Hypothalamus (tissue), 51 donors: ENCODE data around the gene PEX6.

Source experiments
- DNase-seq, 51 donors: peaks; one replicate each; lab custom pipeline; 2025; lab: John Stamatoyannopoulos, UW

PEX6 gene

GRCh38 chr6:42938987-42939809 lies 39.8 kb downstream of the PEX6 start:
- no peak for DNase-seq

DNA sequence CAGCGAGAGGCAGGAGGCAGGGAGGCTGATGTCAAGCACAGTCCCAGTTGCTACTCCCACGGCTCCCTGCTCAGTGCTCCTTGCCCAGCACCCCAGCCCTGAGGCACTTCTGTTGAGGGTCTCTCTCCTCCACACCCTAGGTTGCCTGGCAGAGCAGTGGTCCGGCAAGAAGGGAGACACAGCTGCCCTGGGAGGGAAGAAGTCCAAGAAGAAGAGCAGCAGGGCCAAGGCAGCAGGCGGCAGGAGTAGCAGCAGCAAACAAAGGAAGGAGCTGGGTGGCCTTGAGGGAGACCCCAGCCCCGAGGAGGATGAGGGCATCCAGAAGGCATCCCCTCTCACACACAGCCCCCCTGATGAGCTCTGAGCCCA lies 40.6 kb downstream of the PEX6 start:
- no peak for DNase-seq

DNA sequence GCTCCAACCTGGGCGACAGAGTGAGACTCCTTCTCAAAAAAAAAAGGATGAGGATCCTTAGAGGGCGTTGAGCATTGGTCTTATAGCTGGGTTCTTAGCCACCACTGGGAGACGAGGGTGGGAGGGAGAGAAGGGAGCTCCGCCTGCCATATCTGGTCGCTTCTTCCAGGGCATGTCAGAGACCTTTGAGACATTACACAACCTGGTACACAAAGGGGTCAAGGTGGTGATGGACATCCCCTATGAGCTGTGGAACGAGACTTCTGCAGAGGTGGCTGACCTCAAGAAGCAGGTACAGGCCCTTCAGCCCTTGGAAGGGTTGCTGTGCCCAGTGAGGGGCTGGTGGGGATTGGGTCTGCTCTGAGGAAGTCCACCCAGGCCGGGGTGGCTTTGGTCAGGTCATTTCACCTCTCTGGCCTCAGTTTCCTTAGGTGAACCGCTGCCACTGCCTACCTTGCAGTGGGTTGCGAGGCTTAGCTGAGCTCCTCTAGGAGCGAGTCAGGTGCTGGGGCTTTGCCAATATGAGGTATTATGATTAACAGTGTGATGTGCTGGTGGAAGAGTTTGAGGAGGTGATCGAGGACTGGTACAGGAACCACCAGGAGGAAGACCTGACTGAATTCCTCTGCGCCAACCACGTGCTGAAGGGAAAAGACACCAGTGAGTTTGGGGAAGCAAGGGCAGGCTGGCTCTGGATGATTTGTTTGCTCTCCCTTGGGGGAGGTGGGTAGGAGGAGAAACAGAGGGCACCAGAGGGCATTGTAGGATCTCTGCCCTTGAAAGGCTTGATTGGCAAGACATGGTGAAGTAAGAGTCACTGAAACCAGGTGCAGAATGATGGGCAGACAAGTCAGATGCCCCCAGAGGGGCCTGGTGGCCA lies 41.2 kb downstream of the PEX6 start:
- no peak for DNase-seq

- DNase-seq = no peak
Measured at GRCh38 chr6:42936398-42936797, 42.6 kb downstream of the PEX6 start.

DNA sequence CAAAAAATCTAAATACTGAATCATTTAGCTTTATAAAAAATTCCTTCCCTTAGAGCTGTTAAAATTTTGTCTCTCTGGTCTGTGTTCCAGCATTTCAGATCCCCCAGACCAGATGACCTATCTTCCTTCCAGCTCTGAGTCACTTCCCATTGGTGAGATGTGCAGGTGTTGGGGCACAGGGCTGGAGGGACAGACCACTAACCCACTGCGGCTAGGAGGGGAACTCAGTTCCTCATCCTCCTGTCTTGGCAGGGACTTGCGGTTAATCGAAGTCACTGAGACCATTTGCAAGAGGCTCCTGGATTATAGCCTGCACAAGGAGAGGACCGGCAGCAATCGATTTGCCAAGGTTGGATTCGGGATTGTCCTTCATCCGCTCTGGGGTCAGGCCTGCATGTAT lies 43.7 kb downstream of the PEX6 start:
- DNase-seq = no peak

DNA sequence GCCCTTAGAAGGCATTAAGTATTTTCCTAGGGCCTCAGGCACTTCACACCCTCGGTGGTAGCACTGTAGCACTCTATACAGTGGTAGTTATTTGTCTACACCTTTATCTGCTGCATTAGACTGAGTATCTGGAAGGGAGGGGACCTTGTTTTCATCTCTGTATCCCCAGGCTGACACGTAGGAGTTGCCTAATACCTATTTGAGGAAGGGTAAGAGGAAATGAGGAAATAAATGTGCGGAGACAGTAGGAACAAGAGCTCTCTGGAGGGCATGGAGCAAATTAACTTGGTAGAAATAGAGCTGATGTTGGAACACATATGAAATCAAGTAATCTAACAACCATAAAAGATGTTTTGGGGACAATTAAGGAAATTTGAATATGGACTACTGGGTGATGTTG lies 45.8 kb downstream of the PEX6 start:
- no peak for DNase-seq

- no peak for DNase-seq
Measured at GRCh38 chr6:42932412-42932811, 46.6 kb downstream of the PEX6 start.

DNA sequence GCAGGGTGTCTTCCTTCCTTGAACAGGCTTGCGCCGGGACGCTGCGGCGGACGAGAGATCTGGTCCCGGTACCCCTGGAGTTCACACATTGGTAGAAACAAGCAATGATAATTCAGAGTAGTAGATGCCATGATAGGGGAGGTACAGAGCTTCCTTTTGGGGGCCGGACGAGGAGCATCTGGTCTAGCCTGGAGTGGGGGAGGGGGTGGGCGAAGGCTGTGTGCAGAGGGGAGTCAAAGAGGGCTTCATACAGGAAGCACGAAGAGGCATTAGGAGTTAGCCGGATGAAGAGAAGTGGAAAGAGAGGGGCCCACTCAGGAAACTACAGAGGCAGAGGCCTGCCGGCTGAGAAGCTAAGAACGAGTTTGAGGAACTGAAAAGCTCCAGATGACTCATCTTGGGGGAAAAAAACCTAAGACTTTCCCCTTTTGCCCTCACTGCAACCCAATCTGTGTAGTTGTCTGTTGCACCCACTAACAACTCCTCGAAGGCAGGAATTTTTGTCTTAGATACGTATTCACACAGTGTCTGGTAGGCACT lies 49.1 kb downstream of the PEX6 start:
- peak in 15 of 51 donors; percentile 11 to 80 (median 53) for DNase-seq

- DNase-seq = peak; percentile 42 to 99 (median 88)
Measured at GRCh38 chr6:42928986-42929820, 49.8 kb downstream of the PEX6 start, which contains the start of gene CNPY3. Gene CNPY3 (plus strand): TSS chr6:42929480. CDS start chr6:42929571, 91 bp downstream.

DNA sequence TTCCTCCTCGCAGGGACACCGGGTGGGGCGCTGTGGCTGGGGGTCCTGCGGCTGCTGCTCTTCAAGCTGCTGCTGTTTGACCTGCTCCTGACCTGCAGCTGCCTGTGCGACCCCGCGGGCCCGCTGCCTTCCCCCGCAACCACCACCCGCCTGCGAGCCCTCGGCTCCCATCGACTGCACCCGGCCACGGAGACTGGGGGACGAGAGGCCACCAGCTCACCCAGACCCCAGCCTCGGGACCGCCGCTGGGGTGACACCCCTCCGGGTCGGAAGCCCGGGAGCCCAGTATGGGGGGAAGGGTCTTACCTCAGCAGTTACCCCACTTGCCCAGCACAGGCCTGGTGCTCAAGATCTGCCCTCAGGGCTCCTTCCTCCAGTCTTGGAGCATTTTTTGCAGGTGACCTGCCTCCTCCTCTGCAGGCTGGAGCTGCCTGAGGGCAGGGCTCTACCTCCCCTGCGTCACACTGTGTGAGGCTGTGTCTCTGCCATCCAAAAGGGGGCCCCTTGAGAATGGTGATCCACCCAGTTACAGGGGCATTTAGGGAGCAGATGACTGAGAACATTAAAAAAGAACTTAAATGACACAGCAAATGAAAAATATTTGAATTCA lies 53.6 kb downstream of the PEX6 start:
- no peak for DNase-seq

DNA sequence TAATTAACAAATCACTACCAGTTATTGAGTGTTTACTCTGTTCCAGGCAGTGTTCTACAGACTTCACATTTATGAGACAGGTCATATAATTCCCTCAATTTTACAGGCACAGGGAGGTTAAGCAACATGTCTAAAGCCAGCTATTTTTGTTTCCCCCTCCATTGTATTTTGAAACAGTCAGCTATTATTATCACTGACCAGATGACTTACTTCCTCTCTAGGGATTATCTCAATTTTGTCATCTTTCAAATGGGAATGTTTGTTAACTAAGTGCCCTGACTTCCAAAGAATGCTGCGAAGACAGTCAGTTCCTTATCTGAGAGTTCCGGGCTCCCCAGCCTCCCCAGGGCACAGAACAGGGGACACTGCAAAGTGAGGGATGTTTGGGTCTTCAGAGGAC lies 55.3 kb downstream of the PEX6 start:
- no peak for DNase-seq

GRCh38 chr6:42921801-42922200 lies 57.2 kb downstream of the PEX6 start:
- no peak for DNase-seq

DNA sequence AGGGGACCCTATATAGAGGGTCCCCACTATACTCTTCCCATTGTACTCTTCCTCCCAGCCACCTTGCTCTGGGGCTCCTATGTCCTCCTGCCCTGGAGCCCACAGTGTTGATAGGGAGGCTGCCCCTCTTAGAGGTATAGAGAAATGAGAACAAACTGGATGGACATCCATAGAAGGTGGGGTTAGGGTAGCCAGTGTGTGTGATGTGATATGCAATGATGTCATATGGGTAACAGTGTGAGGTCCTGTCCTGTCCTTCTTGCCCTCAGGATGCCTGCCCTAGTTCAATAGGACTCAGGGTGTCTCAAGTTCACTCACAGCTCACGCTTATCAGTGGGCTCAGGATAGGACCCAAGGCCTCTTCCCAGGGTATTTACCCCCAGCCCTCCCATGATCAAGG lies 62.7 kb downstream of the PEX6 start:
- DNase-seq = no peak

DNA sequence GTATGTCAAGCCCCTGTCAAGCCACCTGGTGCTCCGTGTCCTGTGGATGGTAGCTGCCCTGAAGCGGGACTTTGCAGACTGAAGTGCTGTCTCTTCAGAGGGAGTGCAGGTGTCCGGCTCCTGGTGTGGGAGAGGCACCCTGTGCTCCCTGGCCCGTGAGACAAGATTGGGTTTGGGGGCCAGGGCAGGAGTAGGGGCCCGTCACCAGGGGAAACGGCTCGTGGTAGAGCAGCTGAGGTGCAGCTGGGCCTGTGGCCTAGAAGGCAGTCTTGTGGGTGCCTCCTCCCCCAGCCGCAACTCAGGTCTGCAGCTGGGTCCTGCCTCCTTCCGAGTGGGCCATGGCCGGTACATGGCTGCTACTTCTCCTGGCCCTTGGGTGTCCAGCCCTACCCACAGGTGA lies 63.2 kb downstream of the PEX6 start, which contains the start of gene PTCRA:
PTCRA (plus strand) TSS at position 322 of the 400 bp plus-strand sequence; CDS start at position 339, 17 bp downstream.
- no peak for DNase-seq

DNA sequence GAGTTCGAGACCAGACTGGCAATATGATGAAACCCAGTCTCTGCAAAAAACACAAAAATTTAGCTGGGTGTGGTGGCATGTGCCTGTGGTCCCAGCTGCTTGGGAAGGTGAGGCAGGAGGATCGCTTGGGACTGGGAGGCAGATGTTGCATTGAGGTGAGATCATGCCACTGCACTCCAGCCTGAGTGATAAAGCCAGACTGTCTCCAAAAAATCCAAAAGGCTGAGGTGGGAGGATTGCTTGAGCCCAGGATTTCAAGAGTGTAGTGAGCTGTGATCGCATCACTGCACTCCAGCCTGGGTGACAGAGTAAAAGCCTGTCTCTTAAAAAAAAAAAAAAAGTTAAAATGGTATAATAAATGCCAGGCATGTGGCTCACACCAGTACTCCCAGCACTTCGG lies 64.4 kb downstream of the PEX6 start:
- DNase-seq = no peak
